GF-D8 (cell line): ENCODE data around the gene AGA.
A peak's percentile ranks its signal among the peaks of the same experiment; 100 is the strongest.

Experiments used
- DNase-seq: peaks from one replicate; lab custom pipeline; 2025; lab: John Stamatoyannopoulos, UW

The AGA gene

GRCh38 chr4:177441803-177442622, at the start of gene AGA:
Gene AGA, minus strand, starts transcription at chr4:177442437. Its CDS starts 62 bp downstream, at chr4:177442375.
- DNase-seq: peak; percentile 82

GRCh38 chr4:177492022-177492421, 49.8 kb upstream of the AGA start:
- DNase-seq: no peak

- DNase-seq: no peak
Observed at GRCh38 chr4:177490769-177491168, 48.5 kb upstream of the AGA start.

DNA sequence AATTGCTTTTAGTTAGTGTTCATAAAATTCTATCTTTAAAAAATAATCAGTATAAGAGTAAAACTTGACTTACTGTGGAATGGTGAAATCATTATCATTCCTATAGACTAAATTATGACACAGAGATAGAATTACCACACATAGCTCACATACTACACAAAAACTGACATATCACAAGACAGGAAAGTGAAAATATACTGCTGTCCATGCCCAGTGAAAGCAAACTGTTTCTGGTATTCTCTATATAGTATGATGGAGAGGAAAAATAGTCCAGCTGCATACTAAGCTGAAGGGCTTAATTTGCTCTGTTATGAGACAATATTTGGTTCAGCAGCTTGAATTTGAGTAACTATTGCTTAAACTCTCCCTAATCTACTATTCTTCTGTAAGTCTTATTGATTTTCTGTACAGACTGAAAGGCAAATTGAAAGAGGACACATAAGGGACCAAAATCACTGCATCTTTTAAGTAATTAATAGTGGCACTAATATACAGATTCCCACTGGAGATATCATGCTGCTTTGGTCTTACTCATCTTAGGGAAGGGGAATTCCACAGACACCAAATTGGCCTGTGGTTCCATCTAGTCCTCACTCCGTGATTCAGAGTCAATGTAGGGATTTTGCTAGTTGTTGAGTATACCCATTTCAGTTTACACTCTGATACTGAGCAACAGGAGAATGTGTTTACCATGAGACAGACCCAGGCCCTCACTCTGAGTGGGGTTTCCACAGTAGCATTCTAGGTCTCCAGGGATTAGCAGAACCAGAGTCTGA, 47.4 kb upstream of the AGA start:
- no peak for DNase-seq

DNA sequence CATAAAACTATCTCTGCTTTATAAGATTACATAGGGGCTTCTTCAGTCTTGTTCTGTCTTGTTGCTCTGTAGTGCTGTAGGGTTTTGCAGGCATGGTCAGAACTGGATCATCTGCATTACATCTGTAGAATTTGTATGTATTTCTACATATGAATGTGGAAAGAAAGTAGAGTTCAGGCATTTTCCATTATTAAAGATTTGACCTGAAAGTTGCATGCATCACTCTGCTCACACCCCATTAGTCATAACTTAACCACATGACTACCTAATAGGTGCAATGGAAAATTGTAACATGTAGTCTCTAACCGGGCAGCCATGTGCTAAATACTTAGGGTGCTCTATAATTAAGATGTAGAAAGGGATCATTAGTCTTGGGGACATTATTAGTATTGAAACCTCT, 45.7 kb upstream of the AGA start:
- DNase-seq: no peak

DNA sequence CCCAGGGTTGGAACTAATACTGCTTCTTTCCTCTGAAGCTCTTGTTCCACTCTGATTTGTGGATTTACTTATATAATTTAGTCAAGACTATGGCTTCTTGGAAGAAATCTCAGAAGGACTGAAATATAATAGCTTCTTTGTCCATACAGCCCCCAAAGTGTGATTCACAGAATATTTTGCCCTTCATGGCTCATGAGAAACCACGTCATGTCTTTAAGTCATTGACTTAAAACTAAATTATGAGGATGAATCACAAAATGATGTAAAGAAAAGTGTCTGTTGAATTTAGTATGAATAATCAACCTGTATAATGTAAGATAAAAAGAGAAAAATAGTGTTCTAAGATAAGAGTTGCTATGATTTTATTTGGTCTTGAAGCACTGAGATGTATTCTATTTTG, 43.3 kb upstream of the AGA start:
- no peak for DNase-seq

DNA sequence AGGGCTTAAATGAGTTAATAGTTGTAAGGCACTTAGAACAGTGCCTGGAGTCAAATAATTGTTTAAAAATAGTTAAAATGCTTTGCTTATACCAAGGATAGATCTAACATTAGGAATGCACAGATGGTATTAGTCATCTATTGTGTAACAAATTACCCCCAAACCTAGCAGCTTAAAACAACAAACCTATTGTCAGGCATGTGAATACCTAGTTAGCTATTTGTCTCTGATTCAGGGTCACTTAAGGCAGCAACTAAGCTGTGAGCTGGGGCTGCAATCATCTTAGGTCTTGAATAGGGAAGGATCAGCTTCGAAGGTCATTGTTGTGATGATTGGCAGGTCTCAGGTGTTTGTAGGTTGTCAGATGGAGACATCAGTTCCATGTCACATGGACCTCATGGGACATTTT, 42.4 kb upstream of the AGA start:
- DNase-seq: no peak

- no peak for DNase-seq
Observed at GRCh38 chr4:177483760-177484159, 41.5 kb upstream of the AGA start.

DNA sequence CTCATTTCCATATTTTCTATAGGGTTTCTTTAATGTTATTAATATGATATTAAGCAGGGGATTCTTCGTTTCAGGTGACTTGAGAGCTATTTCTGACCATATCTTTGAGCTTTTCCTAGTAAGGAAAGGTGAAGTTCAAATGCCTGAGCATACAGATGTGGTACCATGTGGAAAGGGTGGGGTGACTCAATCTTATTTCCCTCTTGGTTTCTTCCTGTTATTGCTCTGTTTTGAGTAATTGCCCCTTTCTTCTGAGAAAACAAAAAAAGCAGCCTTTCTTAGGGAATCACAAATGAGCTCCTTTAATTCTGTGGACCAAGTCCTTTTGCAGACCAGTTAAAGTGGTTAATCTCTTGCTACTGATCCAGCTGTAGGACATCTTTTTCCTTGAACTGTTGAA, 41.0 kb upstream of the AGA start:
- peak; percentile 23 for DNase-seq

DNA sequence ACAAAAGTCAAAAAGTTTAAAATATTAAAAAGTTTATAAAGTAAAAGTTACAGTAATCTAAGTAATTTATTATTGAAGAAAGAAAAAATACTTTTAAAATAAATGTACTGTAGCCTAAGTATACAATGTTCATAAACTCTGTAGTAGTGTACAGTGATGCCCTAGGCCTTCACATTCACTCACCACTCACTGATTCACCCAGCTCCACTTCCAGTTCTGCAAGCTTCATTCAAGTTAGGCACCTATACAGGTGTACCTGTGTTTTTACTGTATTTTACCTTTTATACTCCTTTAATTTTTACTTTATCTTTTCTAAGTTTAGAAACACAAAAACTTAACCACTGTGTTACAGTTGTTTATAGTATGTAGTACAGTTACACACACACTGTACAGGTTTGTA, 40.1 kb upstream of the AGA start:
- no peak for DNase-seq

DNA sequence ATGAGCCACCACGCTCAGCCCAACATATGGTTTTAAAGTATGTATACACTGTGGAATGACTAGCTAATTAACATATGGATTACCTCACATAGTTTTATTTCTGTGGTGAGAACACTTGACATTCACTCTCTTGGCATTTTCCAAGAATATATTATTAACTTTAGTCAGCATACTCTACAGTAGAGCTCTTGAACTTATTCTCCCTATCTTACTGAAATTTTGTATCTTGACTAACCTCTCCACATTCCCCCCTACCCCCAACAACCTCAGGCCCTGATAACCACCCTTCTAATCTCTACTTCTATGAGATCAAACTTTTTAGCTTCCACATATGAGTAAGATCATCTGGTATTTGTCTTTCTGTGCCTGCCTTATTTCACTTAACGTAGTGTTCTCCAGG, 38.6 kb upstream of the AGA start:
- DNase-seq: no peak

GRCh38 chr4:177479063-177479462, 36.8 kb upstream of the AGA start:
- DNase-seq: no peak

DNA sequence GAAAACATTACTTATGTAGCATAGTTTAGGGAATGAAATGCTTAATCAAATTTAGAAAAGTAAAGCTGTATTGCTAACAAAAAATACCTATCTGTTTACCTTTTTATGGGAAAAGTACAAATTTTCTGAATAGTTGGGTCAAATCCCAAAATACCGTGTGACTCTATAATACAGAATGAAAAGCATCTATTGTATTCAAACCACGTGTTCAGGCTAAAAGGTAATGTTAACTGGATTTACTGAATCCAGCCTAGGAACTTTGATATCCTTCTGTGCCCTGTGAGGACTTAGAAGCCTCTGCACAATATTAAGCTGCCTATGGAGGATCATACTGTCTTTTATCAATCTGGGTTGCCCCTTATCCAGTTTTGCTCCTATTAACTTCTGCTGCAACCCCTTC, 36.3 kb upstream of the AGA start:
- no peak for DNase-seq

DNA sequence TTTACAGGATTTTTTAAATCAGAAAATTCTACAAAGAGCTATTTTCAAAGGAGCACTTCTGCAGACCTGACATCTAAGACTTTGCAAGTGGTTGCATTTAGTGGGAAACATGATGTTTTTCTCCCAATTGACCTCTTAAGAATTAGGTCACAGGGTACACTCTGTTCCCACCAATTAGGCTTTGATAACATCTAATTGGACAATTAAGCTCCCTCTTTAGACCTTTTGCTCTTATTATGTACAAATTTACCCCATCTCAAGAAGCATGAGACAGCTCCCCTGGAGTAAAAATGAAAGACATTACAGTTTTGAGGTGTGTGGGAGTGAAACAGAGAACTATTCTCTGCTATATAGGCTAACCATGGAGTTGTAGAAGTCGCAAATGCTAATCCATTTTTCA, 31.8 kb upstream of the AGA start:
- no peak for DNase-seq

GRCh38 chr4:177464026-177464425, 21.8 kb upstream of the AGA start:
- no peak for DNase-seq

- DNase-seq: no peak
Observed at GRCh38 chr4:177461606-177462005, 19.4 kb upstream of the AGA start.

DNA sequence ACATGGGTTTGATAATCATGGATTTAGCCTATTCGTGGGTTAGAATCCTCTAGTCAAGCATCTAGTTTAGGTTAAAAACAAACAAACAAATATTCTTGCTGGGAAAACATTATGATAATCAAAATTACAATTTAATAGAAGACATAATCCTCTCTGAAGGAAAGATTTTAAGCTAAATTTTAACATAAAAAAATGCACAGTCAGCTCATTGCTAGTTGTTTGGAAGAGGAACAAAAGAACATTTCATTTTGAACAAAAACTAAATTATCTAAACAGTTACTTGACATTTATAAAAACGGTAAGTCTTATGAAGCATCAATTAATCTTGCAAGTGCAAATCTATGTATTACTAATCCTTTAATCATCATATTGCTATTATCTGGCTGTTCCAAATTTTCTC, 18.2 kb upstream of the AGA start:
- DNase-seq: no peak

DNA sequence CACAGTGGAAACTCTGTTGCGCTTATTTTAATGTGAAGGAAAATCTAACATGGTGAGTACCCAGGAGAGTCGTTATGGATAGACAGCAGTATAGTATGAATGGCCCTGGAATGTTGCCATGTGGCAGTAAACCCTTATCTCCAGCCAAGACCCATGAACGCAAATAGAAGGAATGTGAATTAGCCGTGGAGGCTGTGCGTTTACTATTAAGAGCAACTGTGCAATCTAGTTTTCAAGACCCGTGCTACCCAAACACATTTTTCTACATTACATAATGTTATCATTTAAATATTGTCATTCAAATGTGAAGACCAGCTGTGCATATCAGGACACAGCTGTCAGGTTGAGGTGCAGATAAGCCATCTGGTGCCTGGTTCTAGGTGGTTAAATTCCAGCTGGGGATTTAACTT, 13.3 kb upstream of the AGA start:
- DNase-seq: no peak

DNA sequence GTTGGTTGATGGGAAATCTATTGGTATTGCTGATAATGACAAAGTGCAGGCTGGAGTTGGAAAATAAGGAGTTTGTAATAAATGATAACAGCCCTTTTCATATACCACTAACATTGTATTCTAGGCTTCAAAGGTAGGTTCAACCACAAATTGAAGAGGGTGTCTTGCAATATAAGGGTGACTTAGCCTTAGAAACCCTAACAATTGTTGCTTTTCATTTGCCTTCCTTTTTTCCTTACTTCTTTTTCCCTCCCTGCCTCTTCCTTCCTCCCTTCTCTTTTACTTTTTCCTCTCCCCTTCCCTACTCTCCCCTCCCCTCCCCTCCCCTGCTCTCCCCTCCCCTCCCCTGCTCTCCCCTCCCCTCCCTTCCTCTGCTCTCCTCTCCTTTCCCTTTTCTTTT, 10.9 kb upstream of the AGA start:
- DNase-seq: no peak

DNA sequence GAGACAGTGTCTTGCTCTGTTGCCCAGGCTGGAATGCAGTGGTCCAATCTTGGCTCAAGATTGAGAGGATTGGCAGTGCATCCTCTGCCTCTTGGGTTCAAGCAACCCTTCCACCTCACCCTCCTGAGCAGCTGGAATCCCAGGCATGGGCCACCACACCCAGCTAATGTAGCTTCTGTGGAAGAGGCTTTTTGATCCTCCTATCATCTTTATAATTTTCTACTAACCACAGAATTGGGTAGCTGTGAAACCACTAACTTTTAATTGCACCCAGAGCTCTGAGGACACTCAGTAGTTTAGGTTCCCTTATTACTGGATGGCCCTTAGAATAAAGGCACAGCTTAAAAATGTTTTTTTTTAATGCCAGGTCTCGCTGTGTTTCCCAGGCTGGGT, 8.9 kb upstream of the AGA start:
- no peak for DNase-seq

DNA sequence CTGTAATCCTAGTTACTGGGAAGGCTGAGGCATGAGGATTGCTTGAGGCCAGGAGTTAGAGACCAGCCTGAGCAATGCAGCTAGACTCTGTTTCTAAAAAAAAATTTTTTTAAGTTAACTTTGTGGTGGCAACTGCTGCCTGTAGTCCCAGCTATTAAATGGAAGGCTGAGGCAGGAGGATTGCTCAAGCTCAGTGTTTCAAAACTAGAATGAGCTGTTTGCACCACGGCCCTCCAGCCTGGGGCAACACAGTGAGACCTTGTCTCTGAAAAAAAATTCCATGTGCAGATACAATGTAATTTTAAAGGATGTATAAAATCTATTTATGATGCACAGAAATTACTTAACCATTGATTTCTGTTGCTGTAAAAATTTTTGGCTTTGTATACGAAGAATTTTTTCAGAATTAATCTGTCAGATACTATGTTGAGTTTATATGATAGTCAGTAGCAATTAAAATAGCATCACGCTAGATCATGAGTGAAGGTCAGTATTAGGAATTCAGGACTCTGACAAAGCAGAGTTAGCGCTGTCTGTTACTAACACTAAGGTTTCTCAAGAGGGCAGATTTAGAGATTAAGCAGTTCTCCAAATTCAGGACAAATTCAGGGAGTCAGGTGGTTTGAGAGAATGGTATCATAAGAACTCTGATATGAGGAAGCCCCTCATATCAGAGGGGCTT, 8.3 kb upstream of the AGA start:
- peak; percentile 68 for DNase-seq

GRCh38 chr4:177448850-177449249, 6.6 kb upstream of the AGA start:
- no peak for DNase-seq

- no peak for DNase-seq
Observed at GRCh38 chr4:177447417-177448004, 5.3 kb upstream of the AGA start.
